ENCODE measurements around the gene MEGF11. TPM values are rescaled to one million over a fixed set of nuclear protein-coding genes. Genes with fewer than 3 reads are reported as not detected.

Gene MEGF11
- total RNA-seq, 1 experiment from 2014 or later: not detected

- intact Hi-C loops (cut with micrococcal nuclease): no loop called here
- DNase-seq: no peak
- no peak overlapping the region for H3K27ac ChIP-seq (ENCODE audit: low read length)
- H3K79me2 ChIP-seq (ENCODE audit: low read length): no peaks in the 10 kb centered on the region
- no peak for ATAC-seq
- no peak overlapping the region for H3K9ac ChIP-seq (ENCODE audit: low read length)
- ChIA-PET POLR2A (ENCODE audit: unreplicated experiment) (no interaction called here), CTCF (no interaction called here)
- no TSS peak for BruUV-seq (replicated peaks)
- no peaks in the 10 kb centered on the region for H3K9me3 ChIP-seq (ENCODE audit: low read length)
- H3K27me3 ChIP-seq (ENCODE audit: low read length): peaks cover 46% of the 10 kb centered on the region
- no peak for TF ChIP-seq CTCF (conservative IDR thresholded peaks at IDR 0.05; ENCODE audit: low read depth, low read length)
- no peak overlapping the region for H3K4me2 ChIP-seq (ENCODE audit: low read length)
- H3K9me2 ChIP-seq (replicated peaks; ENCODE audit: low read length): no peaks in the 10 kb centered on the region
- no peaks in the 10 kb centered on the region for H4K20me1 ChIP-seq (ENCODE audit: low read length)
- no peaks in the 10 kb centered on the region for H3K36me3 ChIP-seq (ENCODE audit: low read depth, low read length)
- no peak overlapping the region for H2AFZ ChIP-seq (ENCODE audit: low read length)
- no peaks in the 10 kb centered on the region for H3K4me1 ChIP-seq (ENCODE audit: insufficient read depth, low read length)
- no peaks in the 10 kb centered on the region for H3F3A ChIP-seq (ENCODE audit: low read length, unreplicated experiment)
- H3K4me3 ChIP-seq (ENCODE audit: low read length): no peak overlapping the region
Measured at GRCh38 chr15:66170716-66171115, 82.8 kb downstream of the MEGF11 start.

DNA sequence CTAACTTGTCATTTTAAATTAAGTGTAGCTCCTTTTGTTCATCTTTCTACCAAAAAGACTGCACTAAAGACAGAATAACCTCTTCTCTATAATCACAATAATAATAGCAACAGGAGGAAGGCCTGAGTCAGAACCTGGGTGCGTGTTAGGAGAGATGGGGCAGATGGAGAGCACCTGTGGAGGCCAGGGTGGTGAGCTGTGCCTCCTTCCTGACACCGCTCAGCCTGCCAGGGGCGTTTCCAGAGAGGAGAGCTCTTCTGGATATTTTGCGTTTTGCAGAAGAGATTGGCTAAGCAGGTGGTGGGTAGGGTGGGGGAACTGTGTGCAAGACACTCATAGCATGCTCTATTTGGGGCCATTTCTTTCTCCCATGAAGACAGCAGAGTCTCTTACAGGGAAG is 83.5 kb downstream of the MEGF11 start:
- ChIA-PET POLR2A (ENCODE audit: unreplicated experiment) (no interaction called here), CTCF (no interaction called here)
- H3K27me3 ChIP-seq (ENCODE audit: low read length): peaks cover 40% of the 10 kb centered on the region
- H3K9ac ChIP-seq (ENCODE audit: low read length): no peak overlapping the region
- H3K36me3 ChIP-seq (ENCODE audit: low read depth, low read length): no peaks in the 10 kb centered on the region
- H3K4me1 ChIP-seq (ENCODE audit: insufficient read depth, low read length): no peaks in the 10 kb centered on the region
- no peak overlapping the region for H3K4me3 ChIP-seq (ENCODE audit: low read length)
- no peaks in the 10 kb centered on the region for H3K9me3 ChIP-seq (ENCODE audit: low read length)
- no peaks in the 10 kb centered on the region for H4K20me1 ChIP-seq (ENCODE audit: low read length)
- no peak for DNase-seq
- H3K4me2 ChIP-seq (ENCODE audit: low read length): no peak overlapping the region
- no peak for TF ChIP-seq EZH2 (IDR thresholded peaks at IDR 0.05; ENCODE audit: low read length, unreplicated experiment)
- no peak for TF ChIP-seq CTCF (conservative IDR thresholded peaks at IDR 0.05; ENCODE audit: low read depth, low read length)
- no peak for TF ChIP-seq EZH2phosphoT487 (IDR thresholded peaks at IDR 0.05; ENCODE audit: borderline replicate concordance, low read length)
- H3F3A ChIP-seq (ENCODE audit: low read length, unreplicated experiment): no peaks in the 10 kb centered on the region
- intact Hi-C loops (cut with micrococcal nuclease): no loop called here
- BruUV-seq (replicated peaks): no TSS peak
- ATAC-seq: no peak
- H3K79me2 ChIP-seq (ENCODE audit: low read length): no peaks in the 10 kb centered on the region
- H3K9me2 ChIP-seq (replicated peaks; ENCODE audit: low read length): no peaks in the 10 kb centered on the region
- no peak overlapping the region for H2AFZ ChIP-seq (ENCODE audit: low read length)
- no peak overlapping the region for H3K27ac ChIP-seq (ENCODE audit: low read length)

DNA sequence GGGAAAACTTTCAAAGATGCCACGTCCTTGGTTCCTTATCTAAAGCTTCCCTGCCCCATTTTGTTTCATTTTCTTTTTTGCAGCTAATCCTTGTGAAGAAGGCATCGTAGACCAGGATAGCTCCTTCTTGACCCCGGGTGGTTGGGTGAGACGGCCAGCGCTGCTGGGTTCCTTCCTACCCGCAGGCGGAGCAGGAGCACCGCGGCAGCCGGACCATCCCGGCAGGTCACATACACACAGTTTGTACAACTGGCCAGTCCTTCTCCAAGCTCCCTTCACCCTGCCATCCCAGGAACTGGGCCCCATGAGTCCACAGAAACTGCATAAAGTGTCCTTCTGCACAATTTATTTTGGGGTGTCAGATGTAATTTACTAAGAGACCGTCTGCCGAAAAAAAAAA is 83.9 kb downstream of the MEGF11 start:
- no peak overlapping the region for H3K4me3 ChIP-seq (ENCODE audit: low read length)
- intact Hi-C loops (cut with micrococcal nuclease): no loop called here
- no peaks in the 10 kb centered on the region for H3K4me1 ChIP-seq (ENCODE audit: insufficient read depth, low read length)
- H3K79me2 ChIP-seq (ENCODE audit: low read length): no peaks in the 10 kb centered on the region
- ChIA-PET CTCF (no interaction called here), POLR2A (ENCODE audit: unreplicated experiment) (no interaction called here)
- DNase-seq (no peak), ATAC-seq (no peak)
- TF ChIP-seq CTCF (conservative IDR thresholded peaks at IDR 0.05; ENCODE audit: low read depth, low read length) (no peak), EZH2 (IDR thresholded peaks at IDR 0.05; ENCODE audit: low read length, unreplicated experiment) (no peak), EZH2phosphoT487 (IDR thresholded peaks at IDR 0.05; ENCODE audit: borderline replicate concordance, low read length) (no peak)
- peaks cover 36% of the 10 kb centered on the region for H3K27me3 ChIP-seq (ENCODE audit: low read length)
- H3K36me3 ChIP-seq (ENCODE audit: low read depth, low read length): no peaks in the 10 kb centered on the region
- no peak overlapping the region for H3K4me2 ChIP-seq (ENCODE audit: low read length)
- H3K9me2 ChIP-seq (replicated peaks; ENCODE audit: low read length): no peaks in the 10 kb centered on the region
- H4K20me1 ChIP-seq (ENCODE audit: low read length): no peaks in the 10 kb centered on the region
- no peak overlapping the region for H3K27ac ChIP-seq (ENCODE audit: low read length)
- H2AFZ ChIP-seq (ENCODE audit: low read length): no peak overlapping the region
- H3K9me3 ChIP-seq (ENCODE audit: low read length): no peaks in the 10 kb centered on the region
- H3F3A ChIP-seq (ENCODE audit: low read length, unreplicated experiment): no peaks in the 10 kb centered on the region
- H3K9ac ChIP-seq (ENCODE audit: low read length): no peak overlapping the region
- BruUV-seq (replicated peaks): no TSS peak
